ENCODE results near the gene SLC25A22.

The SLC25A22 gene

GRCh38 chr11:823441-824291, 25.6 kb upstream of the SLC25A22 start:
- no peak for DNase-seq (ENCODE audit: low read depth in 1 of 2, low spot score in 1 of 2)

GRCh38 chr11:821512-822371, 23.7 kb upstream of the SLC25A22 start:
- no peak for DNase-seq (ENCODE audit: low read depth in 1 of 2, low spot score in 1 of 2)

GRCh38 chr11:820655-821511, 22.8 kb upstream of the SLC25A22 start:
- DNase-seq (ENCODE audit: low read depth in 1 of 2, low spot score in 1 of 2), result no peak

- DNase-seq (ENCODE audit: low read depth in 1 of 2, low spot score in 1 of 2), result peak; percentile 87 to 93
Measured at GRCh38 chr11:819943-820649, 22.0 kb upstream of the SLC25A22 start.

GRCh38 chr11:819129-819931, 21.2 kb upstream of the SLC25A22 start:
- peak; percentile 82 to 87 for DNase-seq (ENCODE audit: low read depth in 1 of 2, low spot score in 1 of 2)

- DNase-seq (ENCODE audit: low read depth in 1 of 2, low spot score in 1 of 2), result no peak
Measured at GRCh38 chr11:818396-819128, 20.5 kb upstream of the SLC25A22 start, which contains the start of gene PNPLA2. Gene PNPLA2, plus strand, starts transcription at chr11:818914. Its CDS starts 805 bp downstream, at chr11:819719.

GRCh38 chr11:816433-816779, 18.3 kb upstream of the SLC25A22 start:
- DNase-seq (ENCODE audit: low read depth in 1 of 2, low spot score in 1 of 2), result no peak

- no peak for DNase-seq (ENCODE audit: low read depth in 1 of 2, low spot score in 1 of 2)
Measured at GRCh38 chr11:815675-816432, 17.8 kb upstream of the SLC25A22 start.

- no peak for DNase-seq (ENCODE audit: low read depth in 1 of 2, low spot score in 1 of 2)
Measured at GRCh38 chr11:813456-814096, 15.5 kb upstream of the SLC25A22 start.

GRCh38 chr11:813072-813455, 15.0 kb upstream of the SLC25A22 start:
- DNase-seq (ENCODE audit: low read depth in 1 of 2, low spot score in 1 of 2), result no peak

GRCh38 chr11:812390-812789, 14.3 kb upstream of the SLC25A22 start:
- no peak for DNase-seq (ENCODE audit: low read depth in 1 of 2, low spot score in 1 of 2)

- no peak for DNase-seq (ENCODE audit: low read depth in 1 of 2, low spot score in 1 of 2)
Measured at GRCh38 chr11:811446-812245, 13.6 kb upstream of the SLC25A22 start.

GRCh38 chr11:810040-810567, 12.0 kb upstream of the SLC25A22 start:
- DNase-seq (ENCODE audit: low read depth in 1 of 2, low spot score in 1 of 2), result no peak

- DNase-seq (ENCODE audit: low read depth in 1 of 2, low spot score in 1 of 2), result peak; percentile 95 to 97
Measured at GRCh38 chr11:809287-810039, 11.4 kb upstream of the SLC25A22 start, which contains the start of gene RPLP2. Gene RPLP2, plus strand, starts transcription at chr11:809967. Its CDS starts 268 bp downstream, at chr11:810235.

GRCh38 chr11:808427-809286, 10.6 kb upstream of the SLC25A22 start:
- no peak for DNase-seq (ENCODE audit: low read depth in 1 of 2, low spot score in 1 of 2)

All from activated T-helper 1 cell treated with anti-CD3 and anti-CD28 coated beads, Interleukin-2, amount 50 U/mL, for 16 hours (primary cell).